Coronary artery (tissue), 2 donors: ENCODE data around the gene CHCT1.
"Not testable (repeated sequence)": the region's sequence is repeated elsewhere in the genome, so short reads cannot be mapped to it uniquely, and the experiment has no call there.

ENCODE experiments used
- DNase-seq: peaks from one replicate; pipeline ENCODE4 v3.0.0-alpha.2; 2017; ENCODE audit warnings: low spot score
- H3K27ac ChIP-seq, 2 donors: fragments of 200-600 bp; sonication (generic); one replicate each; pipeline ENCODE4 v1.5.1; 2016 to 2019
- H3K4me3 ChIP-seq: fragments of 200-600 bp; sonication (generic); 2 replicates; pipeline ENCODE4 v1.5.1; 2016; ENCODE audit warnings: mild to moderate bottlenecking, moderate library complexity
- TF ChIP-seq, protein P1 (sequence below): fragments of 200-600 bp; sonication (generic); IDR thresholded peaks from one replicate; pipeline ENCODE4 v1.5.1; 2019; ENCODE audit warnings: antibody characterized with exemption

Gene CHCT1

DNA sequence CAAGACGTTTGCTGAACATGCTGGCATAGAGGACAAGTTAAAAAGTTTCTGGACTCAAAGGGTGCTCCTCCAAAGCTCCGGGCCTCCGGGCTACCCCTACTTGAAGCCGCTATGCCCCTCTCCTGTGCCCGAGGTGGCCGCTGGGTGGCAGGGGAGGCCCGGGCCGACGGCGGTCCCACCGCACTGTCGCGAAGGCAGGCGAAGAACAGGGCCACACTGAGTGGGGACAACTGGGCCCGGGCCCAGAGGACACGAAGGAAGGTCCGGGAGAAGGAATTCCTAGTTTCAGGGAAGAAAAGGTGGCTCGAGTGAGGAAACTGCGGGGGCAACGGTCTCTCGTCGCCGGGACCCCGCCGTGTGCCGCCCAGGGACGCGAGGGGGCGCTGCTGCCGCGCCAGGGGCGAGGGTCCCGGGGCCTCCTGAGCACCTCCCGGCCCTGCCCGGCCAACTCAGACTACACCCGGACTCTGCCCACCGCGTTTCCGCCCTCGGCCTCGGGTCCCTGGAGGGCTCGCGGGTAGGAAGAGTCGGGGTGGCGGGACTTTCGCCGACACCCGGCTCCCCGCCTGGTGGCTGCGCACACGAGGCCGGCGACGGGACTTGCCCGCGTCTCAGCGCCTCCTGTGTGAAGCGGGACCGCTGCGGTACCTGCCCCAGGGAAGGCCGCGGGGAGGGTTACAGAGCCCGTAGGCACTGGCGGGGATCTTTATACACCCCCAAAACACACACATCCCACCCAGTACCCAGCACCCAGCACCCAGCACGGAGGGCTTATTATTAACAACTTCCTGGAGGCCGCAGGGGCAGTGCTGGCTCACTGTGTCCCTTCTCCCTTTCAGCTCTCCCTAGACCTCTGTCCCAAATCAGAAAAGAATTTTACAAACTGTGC, 772 bp upstream of the CHCT1 start:
- TF ChIP-seq, protein P1, sequence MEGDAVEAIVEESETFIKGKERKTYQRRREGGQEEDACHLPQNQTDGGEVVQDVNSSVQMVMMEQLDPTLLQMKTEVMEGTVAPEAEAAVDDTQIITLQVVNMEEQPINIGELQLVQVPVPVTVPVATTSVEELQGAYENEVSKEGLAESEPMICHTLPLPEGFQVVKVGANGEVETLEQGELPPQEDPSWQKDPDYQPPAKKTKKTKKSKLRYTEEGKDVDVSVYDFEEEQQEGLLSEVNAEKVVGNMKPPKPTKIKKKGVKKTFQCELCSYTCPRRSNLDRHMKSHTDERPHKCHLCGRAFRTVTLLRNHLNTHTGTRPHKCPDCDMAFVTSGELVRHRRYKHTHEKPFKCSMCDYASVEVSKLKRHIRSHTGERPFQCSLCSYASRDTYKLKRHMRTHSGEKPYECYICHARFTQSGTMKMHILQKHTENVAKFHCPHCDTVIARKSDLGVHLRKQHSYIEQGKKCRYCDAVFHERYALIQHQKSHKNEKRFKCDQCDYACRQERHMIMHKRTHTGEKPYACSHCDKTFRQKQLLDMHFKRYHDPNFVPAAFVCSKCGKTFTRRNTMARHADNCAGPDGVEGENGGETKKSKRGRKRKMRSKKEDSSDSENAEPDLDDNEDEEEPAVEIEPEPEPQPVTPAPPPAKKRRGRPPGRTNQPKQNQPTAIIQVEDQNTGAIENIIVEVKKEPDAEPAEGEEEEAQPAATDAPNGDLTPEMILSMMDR, result peak; percentile 94
- peak overlapping the region; percentile 78 for H3K4me3 ChIP-seq
- no peak for DNase-seq
- H3K27ac ChIP-seq, result peak overlapping the region in 1 of 2 donors; percentile 51

- Histone ChIP-seq H3K4me3 (no peak overlapping the region), H3K27ac (no peak overlapping the region)
- DNase-seq, result no peak
- TF ChIP-seq, protein P1, result no peak
Measured at GRCh38 chr17:60423865-60424264, 1.6 kb downstream of the CHCT1 start.

- Histone ChIP-seq H3K4me3 (no peak overlapping the region), H3K27ac (no peak overlapping the region)
- DNase-seq, result no peak
- TF ChIP-seq, protein P1, result no peak
Measured at GRCh38 chr17:60425626-60426025, 3.3 kb downstream of the CHCT1 start.

DNA sequence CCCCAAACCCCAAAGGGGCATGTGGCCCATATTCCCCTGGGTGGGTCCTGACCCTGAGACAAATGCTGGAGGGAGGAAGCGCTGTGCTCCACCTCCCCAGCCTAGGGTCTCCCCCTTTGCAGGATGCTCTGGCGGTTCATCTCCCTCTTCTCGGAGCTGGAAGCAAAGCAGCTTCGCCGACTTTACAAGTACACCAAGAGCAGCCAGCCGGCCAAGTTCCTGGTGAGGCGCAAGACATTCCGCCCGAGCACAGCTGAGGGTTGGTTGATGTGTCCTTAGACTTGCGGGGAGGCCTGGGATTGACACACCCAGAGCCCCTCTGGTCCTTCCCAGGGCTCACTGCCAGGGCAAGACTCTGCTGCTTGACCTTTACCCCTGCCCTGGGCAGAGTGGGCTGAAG, 4.3 kb downstream of the CHCT1 start:
- no peak for DNase-seq
- no peak overlapping the region for H3K27ac ChIP-seq
- TF ChIP-seq, protein P1, result no peak
- H3K4me3 ChIP-seq, result no peak overlapping the region

GRCh38 chr17:60428491-60428890, 6.2 kb downstream of the CHCT1 start:
- not testable (repeated sequence) for H3K4me3 ChIP-seq, DNase-seq

DNA sequence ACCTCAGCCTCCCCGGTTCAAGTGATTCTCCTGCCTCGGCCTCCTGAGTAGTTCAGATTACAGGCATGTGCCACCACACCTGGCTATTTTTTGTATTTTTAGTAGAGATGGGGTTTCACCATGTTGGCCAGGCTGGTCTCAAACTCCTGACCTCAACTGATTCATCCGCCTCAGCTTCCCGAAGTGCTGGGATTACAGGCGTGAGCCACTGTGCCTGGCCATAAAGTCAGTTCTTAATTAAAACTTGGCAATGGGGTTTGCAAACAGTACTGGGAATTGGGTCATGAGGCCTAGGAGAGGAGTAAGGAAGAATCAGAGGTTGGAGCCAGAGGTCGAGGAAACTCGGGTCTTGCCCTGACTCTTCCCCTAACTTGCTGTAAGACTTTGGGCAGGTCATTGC, 8.3 kb downstream of the CHCT1 start:
- H3K27ac ChIP-seq, H3K4me3 ChIP-seq, DNase-seq: not testable (repeated sequence)

More at GRCh38 chr17:60428491-60428890, 6.2 kb downstream of the CHCT1 start:
- not testable (repeated sequence) for H3K27ac ChIP-seq

DNA sequence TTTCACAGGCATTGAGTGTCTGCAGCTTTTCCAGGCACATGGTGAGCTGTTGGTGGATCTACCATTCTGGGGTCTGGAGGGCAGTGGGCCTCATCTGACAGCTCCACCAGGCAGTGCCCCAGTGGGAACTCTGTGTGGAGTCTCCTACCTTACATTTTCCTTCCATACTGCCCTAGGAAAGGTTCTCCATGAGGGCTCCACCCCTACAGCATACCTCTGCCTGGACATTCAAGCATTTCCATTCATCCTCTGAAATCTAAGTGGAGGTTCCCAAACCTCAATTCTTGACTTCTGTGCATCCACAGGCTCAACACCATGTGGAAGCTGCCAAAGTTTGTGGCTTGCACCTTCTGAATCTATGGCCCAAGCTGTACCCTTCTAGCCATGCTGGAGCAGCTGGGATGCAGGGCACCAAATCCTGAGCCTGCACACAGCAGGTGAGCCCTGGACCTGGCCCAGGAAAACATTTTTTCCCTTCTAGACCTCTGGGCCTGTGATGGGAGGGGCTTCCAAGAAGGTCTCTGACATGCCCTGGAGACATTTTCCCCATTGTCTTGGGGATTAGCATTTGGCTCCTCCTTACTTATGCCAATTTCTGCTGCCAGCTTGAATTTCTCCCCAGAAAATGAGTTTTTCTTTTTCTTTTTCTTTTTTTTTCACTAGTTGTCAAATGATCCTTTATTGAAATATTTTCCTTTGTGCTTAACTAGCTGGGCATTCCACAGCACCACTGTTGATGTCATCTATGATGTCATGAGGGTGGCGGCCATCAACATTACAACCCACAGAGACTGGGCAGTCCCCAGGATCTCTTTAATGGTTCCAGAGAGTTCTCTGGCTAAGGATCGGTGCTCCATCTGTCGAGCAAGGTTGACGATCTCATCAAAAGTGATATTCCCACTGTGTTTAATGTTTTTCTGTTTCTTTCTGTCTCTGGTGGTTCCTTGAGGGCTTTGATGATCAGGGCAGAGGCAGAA, 11.0 kb downstream of the CHCT1 start:
- not testable (repeated sequence) for DNase-seq, H3K27ac ChIP-seq, H3K4me3 ChIP-seq

GRCh38 chr17:60435244-60436167, 13.2 kb downstream of the CHCT1 start:
- Histone ChIP-seq H3K4me3 (peak overlapping the region; percentile 12), H3K27ac (peak overlapping the region in 1 of 2 donors; percentile 63)
- TF ChIP-seq, protein P1, result peak; percentile 79
- DNase-seq, result peak; percentile 80
